ENCODE data around the gene ARHGAP31.
A peak's percentile ranks its signal among the peaks of the same experiment; 100 is the strongest.

Gene ARHGAP31

GRCh38 chr3:119293871-119294695, at the start of gene ARHGAP31:
Gene ARHGAP31, plus strand, starts transcription at chr3:119294383. Its CDS starts 522 bp downstream, at chr3:119294905.
- peak; percentile 40 for DNase-seq (ENCODE audit: low spot score)
- POLR2A ChIA-PET (ENCODE audit: low non-redundant PET): interaction anchor here (0.7 kb wide), 1 partner anchor 31 kb away, joined by 3 read pairs; no protein-coding TSS in a partner anchor
- H3K27ac ChIP-seq: peak within 1 kb of the TSS; percentile 33; the same call in 1 of the 2 replicates
- TF ChIP-seq CTCF (conservative IDR thresholded peaks at IDR 0.05; ENCODE audit: low read depth): no peak
- CTCF ChIA-PET: interaction anchor here (0.7 kb wide), 1 partner anchor 135 kb away, joined by 6 read pairs; no protein-coding TSS in a partner anchor

- POLR2A ChIA-PET (ENCODE audit: low non-redundant PET): no interaction called here
These were observed 48.4 kb upstream of the ARHGAP31 start for GRCh38 chr3:119245778-119246177.

GRCh38 chr3:119255214-119255613, 39.0 kb upstream of the ARHGAP31 start:
- H3K27ac ChIP-seq: no peak overlapping the region
- no peak for DNase-seq (ENCODE audit: low spot score)
- ChIA-PET CTCF (no interaction called here), POLR2A (ENCODE audit: low non-redundant PET) (no interaction called here)
- TF ChIP-seq CTCF (conservative IDR thresholded peaks at IDR 0.05; ENCODE audit: low read depth): no peak

More at GRCh38 chr3:119245778-119246177, 48.4 kb upstream of the ARHGAP31 start:
- TF ChIP-seq CTCF (conservative IDR thresholded peaks at IDR 0.05; ENCODE audit: low read depth): no peak
- no peak for DNase-seq (ENCODE audit: low spot score)
- H3K27ac ChIP-seq: no peak overlapping the region
- CTCF ChIA-PET: interaction anchor here (0.6 to 2.0 kb wide), 2 partner anchors 97 to 362 kb away, joined by 4 to 6 read pairs; no protein-coding TSS in a partner anchor

- no peak for DNase-seq (ENCODE audit: low spot score)
- ChIA-PET CTCF (no interaction called here), POLR2A (ENCODE audit: low non-redundant PET) (no interaction called here)
- no peak for TF ChIP-seq CTCF (conservative IDR thresholded peaks at IDR 0.05; ENCODE audit: low read depth)
- H3K27ac ChIP-seq: no peak overlapping the region
These were observed 37.1 kb upstream of the ARHGAP31 start for GRCh38 chr3:119257111-119257510.

- DNase-seq (ENCODE audit: low spot score): no peak
- CTCF ChIA-PET: interaction anchor here (0.6 to 0.8 kb wide), 2 partner anchors 109 to 1159 kb away, joined by 4 to 5 read pairs; no protein-coding TSS in a partner anchor
- POLR2A ChIA-PET (ENCODE audit: low non-redundant PET): no interaction called here
- no peak overlapping the region for H3K27ac ChIP-seq
- no peak for TF ChIP-seq CTCF (conservative IDR thresholded peaks at IDR 0.05; ENCODE audit: low read depth)
These were observed 36.4 kb upstream of the ARHGAP31 start for GRCh38 chr3:119257654-119258410.

- ChIA-PET CTCF (no interaction called here), POLR2A (ENCODE audit: low non-redundant PET) (no interaction called here)
- no peak overlapping the region for H3K27ac ChIP-seq
- no peak for TF ChIP-seq CTCF (conservative IDR thresholded peaks at IDR 0.05; ENCODE audit: low read depth)
- no peak for DNase-seq (ENCODE audit: low spot score)
These were observed 35.3 kb upstream of the ARHGAP31 start for GRCh38 chr3:119258915-119259314.

Data from RWPE1 (cell line).